T-helper 1 cell treated with Interleukin-12 subunit alpha and Interleukin-12 subunit beta and Interleukin-4 antibody, amounts not matched to agents 30 ng/mL and 1 ng/mL, for 36 hours (primary cell): ENCODE measurements around the gene CCDC74A. TPM values are rescaled to one million over a fixed set of nuclear protein-coding genes. Genes with fewer than 3 reads are reported as not detected.
"Not testable (repeated sequence)": the region's sequence is repeated elsewhere in the genome, so short reads cannot be mapped to it uniquely, and the experiment has no call there.

Source experiments
- intact Hi-C: fragments of 100-400 bp; cut with micrococcal nuclease; formaldehyde crosslinking; loops from one replicate; pipeline ENCODE4 v1.15.1; 2024
- total RNA-seq: library from RNA; stranded (reverse); gene quantifications from 2 replicates; pipeline ENCODE4 v1.2.3, GENCODE V29; 2022

CCDC74A gene
- total RNA-seq, 1 donor from 2014 or later, result 4.0 TPM

DNA sequence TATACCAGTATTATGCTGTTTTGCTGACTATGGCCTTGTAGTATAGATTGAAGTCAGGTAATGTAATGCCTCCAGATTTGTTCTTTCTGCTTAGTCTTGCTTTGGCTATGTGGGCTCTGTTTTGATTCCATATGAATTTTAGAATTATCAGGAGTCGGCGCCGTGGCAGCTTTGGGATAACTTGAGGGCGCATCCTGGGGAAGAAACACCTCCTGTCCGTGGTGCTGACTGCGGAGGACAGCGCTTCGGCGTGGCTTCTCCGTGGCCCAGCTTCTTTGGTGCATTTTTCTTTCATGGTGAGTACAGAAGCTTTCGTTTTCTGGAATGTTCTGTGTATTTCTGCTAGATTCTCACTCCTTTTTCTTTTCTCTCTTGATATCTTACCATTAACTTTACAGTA is 25.2 kb downstream of the CCDC74A start:
- intact Hi-C loops, result no loop called here

DNA sequence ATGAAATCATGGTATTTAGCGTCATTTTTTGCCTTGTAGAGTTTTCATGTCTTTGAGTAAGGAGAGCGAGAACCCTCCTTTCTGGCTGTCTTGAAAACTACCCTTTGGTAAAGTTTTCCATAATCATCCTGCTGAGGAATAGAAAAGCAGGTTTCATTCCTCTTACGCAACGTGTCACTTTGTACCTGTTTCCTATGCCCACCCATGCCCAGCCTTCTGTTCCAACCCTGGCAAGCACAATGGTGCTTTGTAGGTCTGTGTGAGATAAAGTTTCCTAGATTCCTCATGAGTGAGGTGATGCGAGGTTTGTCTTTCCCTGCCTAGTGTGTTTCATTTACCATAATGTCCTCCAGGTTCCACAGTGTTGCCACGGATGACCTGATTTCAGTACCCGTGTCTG is 29.3 kb downstream of the CCDC74A start:
- intact Hi-C loops, result no loop called here

DNA sequence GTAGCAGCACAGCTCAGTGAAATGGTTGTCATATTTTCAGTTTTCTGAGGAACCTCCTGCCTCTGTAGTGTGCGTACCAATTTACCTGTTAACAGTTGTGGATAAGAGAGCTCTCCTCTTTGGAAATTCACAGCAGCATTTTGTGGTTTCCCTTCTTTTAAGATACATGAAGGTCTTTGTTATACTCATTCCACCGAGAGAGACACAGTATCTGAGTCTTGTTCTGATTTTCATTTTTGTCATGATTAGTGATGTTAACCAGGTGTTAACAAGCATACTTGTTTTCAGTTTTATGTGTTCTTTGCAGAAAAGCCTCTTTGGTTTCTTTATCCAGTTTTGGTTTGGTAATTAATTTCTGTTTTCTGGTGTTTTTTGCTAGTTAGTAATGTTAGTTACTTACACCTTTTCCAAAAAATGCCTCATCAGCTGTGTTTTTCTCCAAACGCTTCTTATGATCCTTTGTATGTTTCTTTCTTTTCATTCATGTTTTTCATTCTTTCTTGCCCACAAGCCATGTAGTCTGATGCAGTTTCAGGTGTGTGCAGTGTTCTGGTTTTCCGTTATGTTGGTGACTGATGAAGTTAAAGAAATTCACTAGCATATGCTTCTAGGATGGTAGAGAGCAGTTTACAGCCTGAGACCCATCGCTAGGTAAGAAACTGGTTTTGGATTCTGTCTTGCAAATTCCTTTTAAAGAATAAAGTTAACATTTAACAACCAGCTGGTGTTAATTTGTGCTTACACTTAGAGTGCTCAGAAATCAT is 30.1 kb downstream of the CCDC74A start:
- intact Hi-C loops, result no loop called here

DNA sequence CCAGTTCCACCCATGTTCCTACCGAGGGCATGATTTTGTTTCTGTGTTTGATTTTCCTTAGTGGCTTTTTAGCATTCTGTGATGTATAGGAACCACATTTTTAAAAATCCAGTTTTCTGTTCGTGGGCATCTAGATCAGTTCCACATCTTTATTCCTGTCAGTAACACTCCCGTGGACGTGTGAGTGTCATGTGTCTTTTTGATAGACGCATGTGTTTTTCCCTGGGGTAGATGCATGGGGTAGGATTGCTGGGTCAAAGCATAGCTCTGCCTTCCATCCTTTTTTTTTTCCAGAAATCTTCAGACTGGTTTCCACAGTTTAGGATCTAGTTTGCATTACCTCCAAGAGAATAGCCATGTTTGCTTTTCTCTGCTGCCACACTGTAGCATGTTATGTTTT is 38.7 kb downstream of the CCDC74A start:
- intact Hi-C loops, result no loop called here

DNA sequence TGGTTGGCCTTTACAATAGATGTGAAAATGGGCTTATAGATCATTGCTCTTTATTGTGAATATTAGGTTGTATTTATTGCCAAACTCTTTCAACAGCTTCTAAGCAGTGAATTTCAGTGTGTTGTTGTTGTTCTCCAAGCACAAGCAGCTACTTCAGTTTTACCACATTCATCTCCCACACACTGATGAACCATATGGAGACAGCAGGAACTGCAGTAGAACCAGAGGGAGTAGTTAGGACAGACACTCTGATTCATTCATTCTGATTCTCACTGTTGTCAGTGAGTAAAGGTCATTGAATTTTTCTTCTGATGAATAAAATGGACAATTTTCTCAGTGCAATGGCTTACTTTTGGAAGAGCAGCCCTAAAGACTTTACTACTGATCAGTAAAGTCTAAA is 40.2 kb downstream of the CCDC74A start:
- intact Hi-C loops, result no loop called here

DNA sequence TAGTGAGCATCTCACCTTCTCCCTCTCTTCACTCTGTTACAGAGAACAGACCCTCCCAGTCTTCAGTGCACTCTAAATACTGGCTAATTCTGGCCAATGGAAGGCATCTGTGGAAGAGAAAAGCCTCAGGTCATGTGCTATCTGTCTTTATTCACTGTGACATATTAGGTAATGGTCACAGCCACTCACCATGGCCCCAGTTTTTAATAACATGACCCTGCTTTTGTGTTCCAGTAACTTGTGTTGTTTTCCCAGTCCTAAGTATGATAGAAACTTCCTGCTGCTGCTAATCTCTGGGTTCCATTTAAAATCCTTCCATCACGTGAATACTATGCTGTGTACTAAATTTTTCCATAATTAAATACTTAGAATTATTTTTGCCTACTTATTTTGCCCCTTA is 40.7 kb downstream of the CCDC74A start:
- intact Hi-C loops, result not testable (repeated sequence)

DNA sequence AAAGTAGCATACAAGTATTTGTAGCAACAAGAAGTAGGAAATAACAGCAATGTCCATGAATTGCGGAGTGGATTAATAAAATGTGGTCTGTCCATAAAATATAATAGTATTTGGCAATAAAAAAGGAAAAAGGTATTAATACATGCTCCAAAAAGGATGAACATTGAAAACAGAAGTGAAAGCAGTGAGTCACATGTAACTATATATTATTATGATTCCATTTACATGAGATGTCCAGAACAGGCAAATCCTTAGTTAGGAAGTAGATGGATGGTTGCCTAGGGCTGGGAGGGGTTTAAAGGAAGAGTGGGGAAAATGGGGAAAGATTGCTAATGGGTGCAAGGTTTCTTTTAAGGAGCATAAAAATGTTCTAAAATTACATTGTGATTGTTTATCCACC is 44.5 kb downstream of the CCDC74A start:
- intact Hi-C loops, result no loop called here

DNA sequence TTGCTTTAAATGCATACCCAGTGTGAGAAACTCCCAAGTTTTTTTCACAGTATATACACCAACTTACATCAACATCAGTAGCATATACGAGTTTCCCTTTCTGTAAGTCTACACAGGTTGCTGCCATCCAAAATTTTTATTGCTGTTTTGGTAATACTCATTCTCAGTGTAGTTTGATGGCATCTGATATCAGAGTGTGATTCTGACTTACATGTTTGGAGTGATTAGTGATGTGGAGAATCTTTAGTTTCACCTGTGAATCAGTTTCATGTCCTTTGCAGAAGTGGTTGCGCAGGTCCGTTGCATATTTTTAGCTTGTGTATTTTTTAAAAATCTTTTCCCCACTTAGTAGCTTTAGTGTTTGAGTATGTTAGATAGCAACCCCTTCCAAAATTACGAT is 50.1 kb downstream of the CCDC74A start:
- intact Hi-C loops, result no loop called here

DNA sequence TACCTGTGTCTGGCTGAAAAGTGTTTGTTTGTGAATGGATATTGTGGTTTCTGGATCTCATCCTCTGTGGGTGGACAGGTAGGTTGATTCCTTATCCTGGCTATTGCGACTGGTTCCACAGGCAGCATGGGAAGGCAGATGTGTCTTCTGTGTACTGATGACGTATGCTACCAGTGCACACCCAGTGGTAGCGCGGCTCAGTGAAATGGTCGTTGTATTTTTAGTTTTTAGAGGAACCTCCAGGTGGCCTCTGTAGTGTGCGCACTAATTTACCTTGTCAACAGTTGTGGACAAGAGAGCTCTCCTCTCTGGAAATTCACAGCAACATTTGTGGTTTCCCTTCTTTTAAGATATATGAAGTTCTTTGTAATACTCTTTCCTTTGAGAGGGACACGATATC is 52.5 kb downstream of the CCDC74A start:
- intact Hi-C loops, result no loop called here

Other genes with a start within 250 kb of the CCDC74A start
- gene RAB6D, start 163.7 kb upstream of the CCDC74A start, total RNA-seq, result not detected in 2 replicates
- gene TUBA3D, start 51.8 kb upstream of the CCDC74A start, total RNA-seq, result not detected in 2 replicates
- 107 and 110 TPM in 2 replicates for gene MZT2A, start 35.5 kb upstream of the CCDC74A start, total RNA-seq